HEK293T (cell line): ENCODE results near the gene NAPB.

Source experiments
- BHLHE40 ChIP-seq: fragments of 450-650 bp; IDR thresholded peaks from 2 replicates; pipeline ENCODE4 v1.6.1; 2016; ENCODE audit warnings: mild to moderate bottlenecking, moderate library complexity, borderline replicate concordance
- ELF4 ChIP-seq: fragments of 450-650 bp; IDR thresholded peaks from 2 replicates; pipeline ENCODE4 v1.6.1; 2017; ENCODE audit warnings: antibody characterized with exemption
- HDGF ChIP-seq: fragments of 450-650 bp; IDR thresholded peaks from 2 replicates; pipeline ENCODE4 v1.6.1; 2017; ENCODE audit warnings: antibody characterized with exemption, borderline replicate concordance
- L3MBTL2 ChIP-seq: fragments of 450-650 bp; conservative IDR thresholded peaks from 2 replicates; pipeline ENCODE4 v1.6.1; 2016; ENCODE audit warnings: mild to moderate bottlenecking
- NFRKB ChIP-seq: fragments of 450-650 bp; IDR thresholded peaks from 2 replicates; pipeline ENCODE4 v1.6.1; 2016; ENCODE audit warnings: mild to moderate bottlenecking, moderate library complexity
- SUZ12 ChIP-seq: fragments of 450-650 bp; IDR thresholded peaks from 2 replicates; pipeline ENCODE4 v1.6.1; 2016; ENCODE audit warnings: mild to moderate bottlenecking

DNA sequence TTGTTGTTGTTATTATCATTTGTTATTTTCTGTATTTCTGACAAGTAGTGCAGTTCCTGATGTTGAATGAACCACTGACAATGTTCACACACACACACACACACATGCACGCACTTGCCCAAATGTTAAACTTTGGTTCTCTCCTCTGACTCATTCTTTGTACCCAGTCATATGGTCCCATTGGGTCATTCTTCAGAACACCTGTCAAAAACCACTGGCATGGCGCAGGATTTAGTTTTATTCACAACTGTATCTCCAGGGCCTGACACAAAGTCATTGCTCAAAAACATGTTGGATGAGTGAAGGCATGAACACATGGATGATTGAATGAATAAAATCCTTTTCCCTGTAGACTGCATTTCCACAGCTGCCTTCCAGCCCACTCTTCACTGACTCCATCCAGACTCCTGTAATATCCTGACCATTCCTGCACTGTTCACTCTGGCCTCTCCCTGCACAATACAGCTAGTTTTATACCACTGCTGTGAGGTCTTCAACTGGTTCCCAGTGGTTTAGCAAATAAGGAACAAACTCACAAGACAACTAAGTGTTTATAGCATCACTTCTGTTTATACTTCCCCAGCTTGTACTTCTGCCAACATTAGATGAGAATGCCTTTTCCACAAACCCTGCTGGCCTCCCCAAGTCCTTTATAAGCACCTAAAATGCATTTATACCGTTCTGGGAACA is 38.3 kb upstream of the NAPB start:
- no peak for TF ChIP-seq BHLHE40
- no peak for TF ChIP-seq SUZ12
- no peak for TF ChIP-seq HDGF
- TF ChIP-seq L3MBTL2, result no peak
- no peak for TF ChIP-seq ELF4
- TF ChIP-seq NFRKB, result no peak
